Naive thymus-derived CD8-positive, alpha-beta T cell (primary cell): ENCODE results near the gene GARIN5B. TPM values are rescaled to one million over a fixed set of nuclear protein-coding genes. Genes with fewer than 3 reads are reported as not detected.

Experiments used
- ATAC-seq, 2 donors: fragments of 150-1000 bp; cut with Tn5 transposase in 1 of 2; sonication (Bioruptor Pico), chemical (Tn5 transposase) in 1 of 2; 1 replicate in 1 of 2; 2 replicates in 1 of 2; pipeline ENCODE4 v1.10.0; 2021; ENCODE audit warnings: mild to moderate bottlenecking in 2 of 2, moderate library complexity in 2 of 2
- POLR2A ChIA-PET: fragments of 350-600 bp; sonication (Branson Sonifier 250); formaldehyde crosslinking; loops from one replicate; lab custom pipeline; 2021; ENCODE audit warnings: antibody characterized with exemption; lab: Charles Lee
- DNase-seq, 10 donors: peaks; one replicate each; pipeline versions ENCODE4 v3.0.0 to v3.0.0-alpha.2; 2020 to 2022
- H3K27ac Mint-ChIP-seq, 10 donors: one replicate each; pipeline ENCODE4 v1.8.0; 2020 to 2022; ENCODE audit warnings: mild to moderate bottlenecking in 10 of 10, mixed read lengths in 10 of 10, moderate library complexity in 4 of 10, inconsistent platforms in 1 of 10
- H3K27me3 Mint-ChIP-seq, 5 donors: one replicate each; pipeline ENCODE4 v1.8.0; 2021 to 2022; ENCODE audit warnings: mixed read lengths in 5 of 5
- H3K36me3 Mint-ChIP-seq, 3 donors: one replicate each; pipeline ENCODE4 v1.8.0; 2020 to 2022; ENCODE audit warnings: mixed read lengths in 3 of 3, mild to moderate bottlenecking in 2 of 3, inconsistent platforms in 1 of 3
- H3K4me1 Mint-ChIP-seq, 4 donors: one replicate each; pipeline ENCODE4 v1.8.0; 2021 to 2022; ENCODE audit warnings: mixed read lengths in 4 of 4
- H3K4me3 Mint-ChIP-seq, 10 donors: one replicate each; pipeline ENCODE4 v1.8.0; 2020 to 2022; ENCODE audit warnings: mild to moderate bottlenecking in 10 of 10, mixed read lengths in 10 of 10, moderate library complexity in 6 of 10, inconsistent platforms in 1 of 10
- H3K9me3 Mint-ChIP-seq, 9 donors: one replicate each; pipeline ENCODE4 v1.8.0; 2020 to 2022; ENCODE audit warnings: mixed read lengths in 9 of 9, mild to moderate bottlenecking in 3 of 9, inconsistent platforms in 1 of 9, moderate library complexity in 1 of 9
- polyA plus RNA-seq, 3 donors: library from polyadenylated mRNA; unstranded; fragments of 300-500 nt; fragmentation: Illumina TruSeq; gene quantifications; one replicate each; pipeline ENCODE4 v1.2.3, GENCODE V29; 2021
- total RNA-seq, 8 experiments: library from RNA in 2 of 8; stranded (reverse) in 2 of 8; gene quantifications; one replicate each; pipeline ENCODE4 v1.2.3 and lab custom pipeline; 2021 to 2026

The GARIN5B gene
- total and polyA plus RNA-seq, 5 experiments from 2014 or later = not detected

GRCh38 chr19:55376241-55376933, 13.3 kb upstream of the GARIN5B start, which contains the start of gene TMEM190:
Gene TMEM190 (plus strand): TSS chr19:55376826. CDS start chr19:55376854, 28 bp downstream.
- Mint-ChIP-seq H3K27ac (peak within 1 kb of the TSS in 2 of 10 donors; percentile 29 to 70), H3K4me3 (no peak within 1 kb of the TSS), H3K27me3 (peaks cover 9 to 37% (median 15%) of the 10 kb centered on the region in 5 donors), H3K36me3 (peaks cover 0 to 2% (median 0%) of the 10 kb centered on the region in 3 donors), H3K9me3 (no peaks in the 10 kb centered on the region), H3K4me1 (peaks cover under 1 to 14% (median 7%) of the 10 kb centered on the region in 4 donors)
- POLR2A ChIA-PET = interaction anchor here (1.4 kb wide), 1 partner anchor 8 kb away, joined by 7 read pairs; the partner anchor contains the start of gene TMEM238
- ATAC-seq (no peak), DNase-seq (peak in 1 of 10 donors; percentile 55)

- ATAC-seq (no peak), DNase-seq (no peak)
- Mint-ChIP-seq H3K27ac (peak overlapping the region in 1 of 10 donors; percentile 69), H3K9me3 (peaks cover 0 to 2% (median 0%) of the 10 kb centered on the region in 9 donors), H3K36me3 (peaks cover 0 to 6% (median 3%) of the 10 kb centered on the region in 3 donors), H3K27me3 (peaks cover 19 to 52% (median 30%) of the 10 kb centered on the region in 5 donors), H3K4me1 (peaks cover 8 to 19% (median 14%) of the 10 kb centered on the region in 4 donors), H3K4me3 (peak overlapping the region in 1 of 10 donors; percentile 62)
- POLR2A ChIA-PET = interaction anchor here (0.9 kb wide), 1 partner anchor 10 kb away, joined by 3 read pairs; the partner anchor contains the start of gene TMEM238
Measured at GRCh38 chr19:55373993-55374757, 11.1 kb upstream of the GARIN5B start.

- POLR2A ChIA-PET = interaction anchor here (0.8 to 0.9 kb wide), 2 partner anchors 10 to 11 kb away, joined by 3 read pairs; partner anchors contain the start of gene TMEM238
- Mint-ChIP-seq H3K27ac (peak overlapping the region in 1 of 10 donors; percentile 69), H3K4me3 (peak overlapping the region in 1 of 10 donors; percentile 62), H3K4me1 (peaks cover 8 to 19% (median 14%) of the 10 kb centered on the region in 4 donors), H3K9me3 (peaks cover 0 to 2% (median 0%) of the 10 kb centered on the region in 9 donors), H3K36me3 (peaks cover 0 to 6% (median 3%) of the 10 kb centered on the region in 3 donors), H3K27me3 (peaks cover 19 to 58% (median 30%) of the 10 kb centered on the region in 5 donors)
- ATAC-seq = no peak
- DNase-seq = no peak
Measured at GRCh38 chr19:55373306-55373992, 10.4 kb upstream of the GARIN5B start.

GRCh38 chr19:55372316-55373081, 9.4 kb upstream of the GARIN5B start:
- Mint-ChIP-seq H3K9me3 (peaks cover 0 to 2% (median 0%) of the 10 kb centered on the region in 9 donors), H3K27me3 (peaks cover 21 to 66% (median 33%) of the 10 kb centered on the region in 5 donors), H3K36me3 (peaks cover 0 to 6% (median 3%) of the 10 kb centered on the region in 3 donors), H3K4me1 (peaks cover 8 to 19% (median 14%) of the 10 kb centered on the region in 4 donors), H3K4me3 (no peak overlapping the region), H3K27ac (no peak overlapping the region)
- POLR2A ChIA-PET = interaction anchor here (0.8 kb wide), 1 partner anchor 11 kb away, joined by 3 read pairs; the partner anchor contains the start of gene TMEM238
- no peak for DNase-seq
- peak in 1 of 2 donors; percentile 22 for ATAC-seq

- no peak for ATAC-seq
- Mint-ChIP-seq H3K27ac (peak within 1 kb of the TSS in 5 of 10 donors; percentile 28 to 81 (median 64)), H3K4me1 (peaks cover 8 to 19% (median 14%) of the 10 kb centered on the region in 4 donors), H3K36me3 (peaks cover 0 to 6% (median 3%) of the 10 kb centered on the region in 3 donors), H3K9me3 (peaks cover 0 to 2% (median 0%) of the 10 kb centered on the region in 9 donors), H3K4me3 (peak within 1 kb of the TSS; percentile 65 to 90 (median 82)), H3K27me3 (peaks cover 21 to 59% (median 37%) of the 10 kb centered on the region in 5 donors)
- POLR2A ChIA-PET = interaction anchor here (1.6 kb wide), 1 partner anchor 13 kb away, joined by 6 read pairs; no protein-coding TSS in a partner anchor
- no peak for DNase-seq
Measured at GRCh38 chr19:55370305-55370988, 7.4 kb upstream of the GARIN5B start, which contains the start of gene IL11. Gene IL11 (minus strand): TSS chr19:55370463. CDS start chr19:55370310, 153 bp downstream.

- Mint-ChIP-seq H3K27me3 (peaks cover 21 to 57% (median 37%) of the 10 kb centered on the region in 5 donors), H3K9me3 (peaks cover 0 to 2% (median 0%) of the 10 kb centered on the region in 9 donors), H3K4me1 (peaks cover 8 to 19% (median 14%) of the 10 kb centered on the region in 4 donors), H3K4me3 (peak overlapping the region; percentile 65 to 90 (median 82)), H3K27ac (peak overlapping the region in 3 of 10 donors; percentile 28 to 81 (median 65)), H3K36me3 (peaks cover 0 to 6% (median 3%) of the 10 kb centered on the region in 3 donors)
- peak in 3 of 10 donors; percentile 29 to 35 (median 33) for DNase-seq
- peak; percentile 74 to 79 for ATAC-seq
- POLR2A ChIA-PET = interaction anchor here (1.8 kb wide), 1 partner anchor 31 kb away, joined by 5 read pairs; the partner anchor contains the start of gene KMT5C
Measured at GRCh38 chr19:55369653-55370304, 6.7 kb upstream of the GARIN5B start.

- ATAC-seq = peak in 1 of 2 donors; percentile 40
- H3K27me3 Mint-ChIP-seq = peaks cover 21 to 54% (median 36%) of the 10 kb centered on the region in 5 donors
- no peak for DNase-seq
- peaks cover 0 to 2% (median 0%) of the 10 kb centered on the region in 9 donors for H3K9me3 Mint-ChIP-seq
- no peak overlapping the region for H3K27ac Mint-ChIP-seq
- POLR2A ChIA-PET = interaction anchor here (1.8 kb wide), 1 partner anchor 30 kb away, joined by 5 read pairs; the partner anchor contains the start of gene KMT5C
- H3K4me1 Mint-ChIP-seq = peaks cover 8 to 18% (median 14%) of the 10 kb centered on the region in 4 donors
- H3K4me3 Mint-ChIP-seq = peak overlapping the region in 5 of 10 donors; percentile 27 to 58 (median 54)
- peaks cover 0 to 6% (median 3%) of the 10 kb centered on the region in 3 donors for H3K36me3 Mint-ChIP-seq
Measured at GRCh38 chr19:55368701-55369563, 5.9 kb upstream of the GARIN5B start.

GRCh38 chr19:55368106-55368505, 5.0 kb upstream of the GARIN5B start:
- POLR2A ChIA-PET = interaction anchor here (1.8 kb wide), 1 partner anchor 29 kb away, joined by 5 read pairs; the partner anchor contains the start of gene KMT5C
- Mint-ChIP-seq H3K4me3 (peak overlapping the region in 2 of 10 donors; percentile 27 to 41), H3K4me1 (peaks cover 4 to 14% (median 12%) of the 10 kb centered on the region in 4 donors), H3K9me3 (peaks cover 0 to 2% (median 0%) of the 10 kb centered on the region in 9 donors), H3K27me3 (peaks cover 16 to 50% (median 31%) of the 10 kb centered on the region in 5 donors), H3K27ac (no peak overlapping the region), H3K36me3 (peaks cover 0 to 6% (median 3%) of the 10 kb centered on the region in 3 donors)
- no peak for DNase-seq
- no peak for ATAC-seq

- Mint-ChIP-seq H3K9me3 (peaks cover 0 to 2% (median 0%) of the 10 kb centered on the region in 9 donors), H3K4me3 (peak overlapping the region in 2 of 10 donors; percentile 52 to 56), H3K4me1 (peaks cover 2 to 10% (median 9%) of the 10 kb centered on the region in 4 donors), H3K27ac (no peak overlapping the region), H3K36me3 (peaks cover 0 to 6% (median 3%) of the 10 kb centered on the region in 3 donors), H3K27me3 (peaks cover 12 to 40% (median 25%) of the 10 kb centered on the region in 5 donors)
- ATAC-seq = no peak
- DNase-seq = no peak
- POLR2A ChIA-PET = no interaction called here
Measured at GRCh38 chr19:55366790-55367189, 3.7 kb upstream of the GARIN5B start.
